Astrocyte (in vitro differentiated cells and primary cell): ENCODE measurements around the gene RASA4B.

Experiments
- CTCF ChIP-seq: IDR thresholded peaks from 2 replicates; pipeline ENCODE4 v1.5.1; 2011; ENCODE audit warnings: low read depth, mild to moderate bottlenecking, inconsistent platforms, low read length, moderate library complexity; ENCODE audit not compliant: insufficient read depth
- EZH2 ChIP-seq: IDR thresholded peaks from 2 replicates; pipeline ENCODE4 v1.6.1; 2012; ENCODE audit warnings: mild to moderate bottlenecking, low read length, inconsistent platforms; ENCODE audit not compliant: insufficient read depth

- TF ChIP-seq CTCF (no peak), EZH2 (no peak)
Observed at GRCh38 chr7:102452451-102452850, 65.1 kb downstream of the RASA4B start.
